Smooth muscle cell of the brain vasculature (primary cell): ENCODE results near the gene HEXIM2.
"Not testable (repeated sequence)": the region's sequence is repeated elsewhere in the genome, so short reads cannot be mapped to it uniquely, and the experiment has no call there.

Experiments
- DNase-seq: peaks from one replicate; pipeline ENCODE4 v3.0.0-alpha.2; 2012; ENCODE audit warnings: low read depth, low spot score

HEXIM2 gene, protein sequence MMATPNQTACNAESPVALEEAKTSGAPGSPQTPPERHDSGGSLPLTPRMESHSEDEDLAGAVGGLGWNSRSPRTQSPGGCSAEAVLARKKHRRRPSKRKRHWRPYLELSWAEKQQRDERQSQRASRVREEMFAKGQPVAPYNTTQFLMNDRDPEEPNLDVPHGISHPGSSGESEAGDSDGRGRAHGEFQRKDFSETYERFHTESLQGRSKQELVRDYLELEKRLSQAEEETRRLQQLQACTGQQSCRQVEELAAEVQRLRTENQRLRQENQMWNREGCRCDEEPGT

GRCh38 chr17:45161288-45162024 lies at the start of gene HEXIM2:
HEXIM2 (plus strand) TSS chr17:45161875; CDS start chr17:45162794, 919 bp downstream.
- peak; percentile 100 for DNase-seq

DNA sequence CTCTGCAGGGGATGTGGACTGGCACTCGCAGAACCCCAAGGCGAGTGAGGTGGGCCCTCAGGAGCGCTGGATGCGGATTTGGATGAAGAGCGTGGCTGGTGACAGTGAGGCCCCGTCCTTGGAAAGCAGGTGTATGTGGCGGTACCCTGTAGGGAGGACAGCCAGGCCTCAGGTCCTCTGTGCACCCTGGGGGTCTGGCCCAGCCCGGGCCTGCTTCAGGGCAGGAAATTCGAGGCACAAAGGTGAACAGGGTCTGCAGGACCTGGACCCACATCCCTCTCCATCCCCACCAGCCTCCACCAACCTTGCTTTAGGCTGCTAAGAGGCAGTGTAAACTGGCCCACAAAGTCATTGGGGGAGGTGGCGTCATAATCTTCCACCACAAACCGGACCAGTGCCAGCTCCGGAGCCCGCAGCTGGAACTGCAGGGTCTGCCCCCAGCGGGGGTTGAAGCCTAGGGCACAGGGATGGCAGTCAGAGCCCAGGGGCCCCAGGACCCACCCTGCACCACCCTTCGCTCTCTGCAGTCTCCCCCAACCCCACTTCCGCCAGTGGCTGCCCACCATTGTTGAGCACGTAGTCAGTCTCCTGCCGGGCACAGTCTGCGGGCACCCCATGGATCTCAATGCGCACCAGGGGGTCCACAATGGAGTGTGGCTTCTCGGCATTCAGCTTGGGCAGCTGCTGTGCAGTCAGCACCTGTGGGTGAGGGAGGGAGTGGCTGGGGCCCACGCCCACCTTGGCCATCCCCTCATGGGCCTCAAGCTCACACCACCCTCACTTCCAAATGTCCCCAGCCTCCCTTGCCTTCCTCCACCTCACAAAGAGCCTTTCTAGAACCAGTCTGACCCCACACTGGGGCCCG lies 48.9 kb upstream of the HEXIM2 start:
- DNase-seq = no peak

DNA sequence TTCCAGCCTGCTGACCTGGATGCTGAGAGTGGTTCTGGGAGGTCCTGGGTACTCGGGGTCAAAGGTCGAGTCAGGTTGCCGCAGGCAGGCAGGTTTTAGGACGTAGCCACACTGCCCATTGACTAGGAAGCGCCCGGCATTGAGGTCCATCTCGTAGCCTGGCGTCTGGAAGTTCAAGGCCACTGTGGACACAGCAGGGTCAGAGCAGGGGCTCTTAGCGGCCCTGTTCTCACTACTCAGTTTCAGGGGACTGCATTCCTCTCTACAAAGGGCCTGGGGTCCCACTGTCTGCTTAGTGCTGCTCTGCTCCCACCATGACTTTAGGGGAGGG lies 48.3 kb upstream of the HEXIM2 start:
- DNase-seq = no peak

DNA sequence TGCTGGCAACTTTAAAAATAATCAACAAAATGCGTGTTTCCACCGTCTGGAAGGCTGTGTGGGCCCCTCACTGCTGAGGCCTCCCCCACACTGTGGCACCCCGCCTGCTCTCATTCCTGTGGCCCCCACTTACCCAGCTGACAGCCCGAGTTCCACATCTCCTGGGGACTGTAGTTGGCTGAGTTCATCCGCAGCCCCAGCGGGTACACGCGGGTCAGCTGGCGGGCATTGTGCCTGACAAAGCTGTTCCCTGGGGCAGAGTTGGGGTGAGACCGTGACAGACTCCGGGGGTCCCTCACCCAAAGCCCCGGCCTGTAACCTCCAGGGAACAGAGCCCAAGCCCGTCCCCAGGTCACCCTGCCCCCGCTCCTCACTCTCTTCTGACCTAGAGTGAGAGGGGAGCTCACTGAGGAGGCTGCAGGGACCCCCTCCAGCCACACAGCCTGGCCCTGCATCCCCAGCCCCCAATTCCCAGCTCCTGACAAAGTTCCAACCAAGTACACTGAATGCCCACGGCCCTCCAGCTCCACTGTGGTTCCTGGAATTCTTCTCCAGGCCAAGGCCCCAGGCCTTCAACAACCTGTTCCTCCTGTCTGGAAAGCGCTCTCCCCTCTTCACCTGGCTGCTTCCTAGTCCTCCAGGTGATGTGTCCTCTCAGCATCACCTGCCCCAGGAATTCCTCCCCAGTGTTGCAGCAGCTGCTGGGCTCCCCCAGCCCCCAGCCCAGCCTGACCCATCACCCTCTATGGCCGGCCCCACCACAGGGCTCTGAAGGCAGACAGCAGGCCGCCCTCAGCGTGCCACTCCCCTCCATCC lies 47.4 kb upstream of the HEXIM2 start:
- DNase-seq = no peak

GRCh38 chr17:45115015-45115625 lies 46.6 kb upstream of the HEXIM2 start:
- no peak for DNase-seq

- DNase-seq = no peak
Observed at GRCh38 chr17:45115871-45116270, 45.8 kb upstream of the HEXIM2 start.

DNA sequence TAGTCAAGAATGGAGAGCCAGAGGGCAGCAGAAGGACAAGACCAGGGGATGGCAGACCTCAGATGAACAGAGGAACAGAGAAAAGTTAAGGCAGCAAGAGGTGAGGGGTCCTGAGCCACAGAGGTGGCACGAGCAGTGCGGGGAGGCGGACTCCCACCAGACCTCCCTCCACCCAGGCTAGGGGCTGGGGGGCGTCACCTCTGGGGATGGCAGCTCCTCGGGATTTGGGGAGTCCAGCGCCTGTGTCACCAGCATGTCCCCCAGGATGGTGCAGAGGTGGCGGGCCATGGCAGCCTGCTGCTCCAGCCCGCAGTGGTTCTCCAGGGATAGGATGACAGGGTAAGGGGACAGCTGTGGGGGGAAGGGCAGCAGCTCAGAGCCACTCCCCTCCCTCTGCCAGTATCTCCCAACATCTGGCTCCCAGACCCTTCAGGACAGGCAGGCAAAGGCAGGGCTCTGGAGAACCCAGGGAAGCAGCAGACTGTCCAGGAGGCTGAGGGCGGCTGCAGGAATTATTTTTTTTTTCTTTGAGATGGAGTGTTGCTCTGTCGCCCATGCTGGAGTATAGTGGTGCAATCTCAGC lies 45.1 kb upstream of the HEXIM2 start:
- DNase-seq = no peak

DNA sequence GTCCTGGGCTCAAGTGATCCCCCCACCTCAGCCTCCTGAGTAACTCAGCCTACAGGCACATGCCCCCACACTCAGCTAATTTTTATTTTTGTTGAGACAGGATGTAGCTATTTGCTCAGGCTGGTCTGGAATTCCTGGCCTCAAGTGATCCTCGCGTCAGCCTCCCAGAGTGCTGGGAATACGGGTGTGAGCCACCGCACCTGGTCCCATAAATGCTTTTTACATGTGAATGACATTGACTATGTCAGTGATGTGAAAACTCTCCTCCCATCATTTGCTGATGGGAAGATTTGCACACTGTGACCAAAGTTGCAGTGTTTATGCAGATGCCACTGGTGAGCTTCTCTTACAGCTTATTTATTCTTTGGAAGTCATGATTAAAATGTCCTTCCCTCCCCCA lies 44.3 kb upstream of the HEXIM2 start:
- no peak for DNase-seq

DNA sequence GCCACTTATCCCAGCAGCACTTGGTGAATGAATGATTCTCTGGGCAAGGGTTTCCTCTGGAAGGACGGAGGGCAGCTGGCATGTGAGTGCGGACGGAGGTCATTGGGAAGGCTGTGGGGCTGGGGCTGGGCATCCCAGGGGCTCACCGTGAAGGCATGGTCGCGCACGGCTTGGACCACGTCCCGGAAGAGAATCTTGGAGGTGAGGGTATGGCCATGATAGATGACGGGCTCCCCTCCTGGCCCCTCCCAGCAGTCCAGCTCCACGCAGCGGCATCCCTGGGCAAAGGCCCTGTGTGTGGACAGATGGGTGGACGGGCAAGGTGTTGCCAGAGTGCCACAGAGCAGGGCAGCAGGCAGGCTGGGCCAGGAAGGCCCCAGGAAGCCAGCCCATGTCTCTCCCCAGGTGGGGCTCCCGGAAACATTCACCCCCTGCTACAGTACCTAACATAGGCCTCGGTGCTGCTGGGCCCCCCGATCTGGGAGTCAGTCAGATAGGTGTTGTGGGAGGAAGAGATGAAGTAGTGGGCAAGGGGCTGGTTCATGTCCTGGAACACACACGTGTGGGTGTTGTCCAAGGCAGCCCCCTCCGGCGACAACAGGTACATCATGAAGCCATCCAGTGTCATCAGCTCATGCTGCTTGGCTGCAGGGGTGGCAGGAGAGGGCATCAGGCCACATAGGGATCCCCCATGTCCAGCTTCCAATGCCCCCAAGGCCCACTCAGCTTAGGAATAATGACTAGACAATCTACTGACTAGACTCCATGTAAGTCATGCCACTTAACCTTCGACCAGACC lies 43.6 kb upstream of the HEXIM2 start:
- no peak for DNase-seq

GRCh38 chr17:45118691-45119090 lies 43.0 kb upstream of the HEXIM2 start:
- DNase-seq = no peak

- DNase-seq = no peak
Observed at GRCh38 chr17:45119964-45120363, 41.7 kb upstream of the HEXIM2 start.

GRCh38 chr17:45120558-45120957 lies 41.1 kb upstream of the HEXIM2 start:
- DNase-seq = no peak

DNA sequence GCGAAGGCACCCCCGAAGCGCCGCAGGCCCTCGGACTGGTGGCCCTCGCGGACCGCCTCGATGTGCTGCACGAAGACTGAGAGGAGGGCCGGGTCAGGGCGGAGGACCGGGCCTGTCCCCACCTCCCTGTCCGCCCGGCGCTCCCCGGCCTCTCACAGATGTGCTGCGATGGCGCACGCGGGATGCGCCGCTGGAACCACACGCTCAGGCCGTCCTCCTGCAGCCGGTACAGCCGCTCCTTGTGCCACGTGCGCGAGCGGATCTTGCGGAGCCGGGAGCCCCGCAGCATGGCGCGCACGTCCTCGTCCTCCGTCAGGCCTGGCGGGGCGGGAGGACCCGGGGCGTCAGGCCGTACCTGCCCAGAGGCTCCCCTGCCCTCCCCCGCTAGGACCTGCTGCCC lies 40.6 kb upstream of the HEXIM2 start:
- DNase-seq = no peak

DNA sequence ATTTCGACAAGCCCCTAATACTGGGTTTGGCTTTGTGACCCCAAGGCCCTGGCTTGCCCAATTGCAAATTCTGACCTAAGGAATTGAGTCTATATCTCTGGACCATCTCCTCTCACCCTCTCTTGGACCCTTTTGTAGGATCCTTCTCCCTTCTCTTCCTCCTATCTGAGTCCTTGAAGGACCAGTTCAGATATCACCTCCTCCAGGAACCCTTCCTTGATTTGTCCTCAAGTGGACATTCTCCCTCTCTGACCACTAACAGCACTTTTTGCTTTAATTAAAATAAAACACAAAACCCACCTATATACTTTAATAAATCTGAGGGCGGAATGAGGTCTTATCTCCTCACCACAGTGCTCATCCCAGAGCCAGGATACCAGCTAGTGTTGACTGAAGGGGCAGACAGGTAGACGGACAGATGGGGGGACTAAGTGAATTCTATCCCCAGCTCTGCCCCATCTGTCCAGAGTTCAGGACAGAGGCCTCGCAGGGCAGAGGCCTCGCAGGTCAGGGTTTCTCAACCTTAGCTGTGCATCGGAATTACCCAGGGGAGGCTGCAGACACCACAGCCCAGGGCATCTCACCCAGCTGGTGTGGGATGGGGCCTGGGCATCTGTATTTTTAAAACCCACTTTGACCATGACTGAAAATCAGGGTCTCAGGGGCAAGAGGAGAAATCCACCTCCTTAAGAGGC lies 38.5 kb upstream of the HEXIM2 start:
- no peak for DNase-seq

GRCh38 chr17:45123930-45124796 lies 37.5 kb upstream of the HEXIM2 start:
- DNase-seq = no peak

DNA sequence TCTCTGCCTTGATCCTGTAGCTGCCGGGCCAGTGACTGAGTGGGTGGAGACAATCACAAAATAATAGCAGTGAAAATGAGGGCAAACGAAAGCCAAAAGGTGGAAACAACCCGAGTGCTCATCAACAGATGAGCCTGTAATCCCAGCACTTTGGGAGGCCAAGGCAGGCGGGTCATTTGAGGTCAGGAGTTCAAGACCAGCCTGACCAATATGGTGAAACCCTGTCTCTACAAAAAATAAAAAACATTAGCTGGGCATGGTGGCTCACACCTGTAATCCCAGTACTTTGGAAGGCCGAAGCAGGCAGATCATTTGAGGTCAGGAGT lies 36.9 kb upstream of the HEXIM2 start:
- not testable (repeated sequence) for DNase-seq

DNA sequence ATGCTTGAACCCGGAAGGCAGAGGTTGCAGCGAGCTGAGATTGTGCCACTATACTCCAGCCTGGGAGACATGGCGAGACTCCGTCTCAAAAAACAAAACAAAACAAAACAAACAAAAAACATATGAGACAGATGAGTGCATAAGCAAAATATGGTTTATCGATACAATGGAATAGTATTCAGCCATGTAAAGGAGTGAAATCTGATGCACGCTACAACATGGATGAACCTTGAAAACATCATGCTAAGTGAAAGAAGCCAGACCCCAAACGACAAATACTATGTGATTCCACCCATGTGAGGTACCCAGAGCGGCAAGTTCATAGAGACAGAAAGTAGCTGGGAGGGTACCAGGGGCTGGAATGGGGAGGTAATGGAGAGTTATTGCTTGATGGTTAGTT lies 36.2 kb upstream of the HEXIM2 start:
- no peak for DNase-seq

GRCh38 chr17:45127207-45127547 lies 34.5 kb upstream of the HEXIM2 start:
- DNase-seq = no peak
